ENCODE data around the gene FRMD3. TPM values are rescaled to one million over a fixed set of nuclear protein-coding genes. Genes with fewer than 3 reads are reported as not detected.
"Not testable (repeated sequence)": the region's sequence is repeated elsewhere in the genome, so short reads cannot be mapped to it uniquely, and the experiment has no call there.

FRMD3 gene
- total and polyA plus RNA-seq, 4 donors, result 1.8 to 7.4 (median 6.0) TPM

- no peaks in the 10 kb centered on the region for H3K27me3 ChIP-seq (ENCODE audit: control insufficient read depth in 1 of 2, insufficient read depth in 2 of 2, low read length in 1 of 2)
- H3K4me1 ChIP-seq (ENCODE audit: control insufficient read depth in 1 of 2, insufficient read depth in 2 of 2, low read length in 2 of 2), result no peaks in the 10 kb centered on the region
- WGBS, 2 donors, result 62 to 75% methylated on average over 3 of the region's 3 CpGs
- ATAC-seq (ENCODE audit: low FRiP score) (no peak), DNase-seq (no peak)
- no peaks in the 10 kb centered on the region for H3K36me3 ChIP-seq (ENCODE audit: control insufficient read depth in 1 of 2, insufficient read depth in 2 of 2, low read length in 1 of 2)
- H3K9me3 ChIP-seq (ENCODE audit: control insufficient read depth, low read length), result peaks cover 6% of the 10 kb centered on the region
- no peak overlapping the region for H3K27ac ChIP-seq (ENCODE audit: low read depth in 1 of 2, low read length in 2 of 2)
- no peak overlapping the region for H3K4me3 ChIP-seq (ENCODE audit: low read length in 2 of 2)
- intact Hi-C loops (cut with DNase I), result no loop called here
Observed at GRCh38 chr9:83384214-83384613, 154.0 kb downstream of the FRMD3 start.

- ATAC-seq (ENCODE audit: low FRiP score) (no peak), DNase-seq (no peak)
- no peaks in the 10 kb centered on the region for H3K4me1 ChIP-seq (ENCODE audit: control insufficient read depth in 1 of 2, insufficient read depth in 2 of 2, low read length in 2 of 2)
- H3K36me3 ChIP-seq (ENCODE audit: control insufficient read depth in 1 of 2, insufficient read depth in 2 of 2, low read length in 1 of 2), result no peaks in the 10 kb centered on the region
- 83 to 92% methylated on average over 2 of the region's 2 CpGs for WGBS, 2 donors
- intact Hi-C loops (cut with DNase I), result no loop called here
- no peak overlapping the region for H3K4me3 ChIP-seq (ENCODE audit: low read length in 2 of 2)
- H3K27ac ChIP-seq (ENCODE audit: low read depth in 1 of 2, low read length in 2 of 2), result no peak overlapping the region
- H3K9me3 ChIP-seq (ENCODE audit: control insufficient read depth, low read length), result peaks cover 6% of the 10 kb centered on the region
- no peaks in the 10 kb centered on the region for H3K27me3 ChIP-seq (ENCODE audit: control insufficient read depth in 1 of 2, insufficient read depth in 2 of 2, low read length in 1 of 2)
Observed at GRCh38 chr9:83383034-83383433, 155.2 kb downstream of the FRMD3 start.

GRCh38 chr9:83382421-83382820, 155.8 kb downstream of the FRMD3 start:
- Histone ChIP-seq H3K36me3 (ENCODE audit: control insufficient read depth in 1 of 2, insufficient read depth in 2 of 2, low read length in 1 of 2) (no peaks in the 10 kb centered on the region), H3K27me3 (ENCODE audit: control insufficient read depth in 1 of 2, insufficient read depth in 2 of 2, low read length in 1 of 2) (no peaks in the 10 kb centered on the region), H3K4me1 (ENCODE audit: control insufficient read depth in 1 of 2, insufficient read depth in 2 of 2, low read length in 2 of 2) (no peaks in the 10 kb centered on the region), H3K9me3 (ENCODE audit: control insufficient read depth, low read length) (peaks cover 6% of the 10 kb centered on the region), H3K27ac (ENCODE audit: low read depth in 1 of 2, low read length in 2 of 2) (no peak overlapping the region), H3K4me3 (ENCODE audit: low read length in 2 of 2) (no peak overlapping the region)
- DNase-seq, result no peak
- no peak for ATAC-seq (ENCODE audit: low FRiP score)
- intact Hi-C loops (cut with DNase I), result no loop called here

- Histone ChIP-seq H3K4me3 (ENCODE audit: low read length in 2 of 2) (no peak overlapping the region), H3K36me3 (ENCODE audit: control insufficient read depth in 1 of 2, insufficient read depth in 2 of 2, low read length in 1 of 2) (no peaks in the 10 kb centered on the region), H3K27ac (ENCODE audit: low read depth in 1 of 2, low read length in 2 of 2) (no peak overlapping the region), H3K9me3 (ENCODE audit: control insufficient read depth, low read length) (peaks cover 3% of the 10 kb centered on the region), H3K27me3 (ENCODE audit: control insufficient read depth in 1 of 2, insufficient read depth in 2 of 2, low read length in 1 of 2) (no peaks in the 10 kb centered on the region), H3K4me1 (ENCODE audit: control insufficient read depth in 1 of 2, insufficient read depth in 2 of 2, low read length in 2 of 2) (no peaks in the 10 kb centered on the region)
- DNase-seq (no peak), ATAC-seq (ENCODE audit: low FRiP score) (no peak)
- intact Hi-C loops (cut with DNase I), result no loop called here
Observed at GRCh38 chr9:83379045-83379444, 159.2 kb downstream of the FRMD3 start.

GRCh38 chr9:83372957-83373356, 165.2 kb downstream of the FRMD3 start:
- Histone ChIP-seq H3K36me3 (ENCODE audit: control insufficient read depth in 1 of 2, insufficient read depth in 2 of 2, low read length in 1 of 2) (no peaks in the 10 kb centered on the region), H3K27ac (ENCODE audit: low read depth in 1 of 2, low read length in 2 of 2) (no peak overlapping the region), H3K4me3 (ENCODE audit: low read length in 2 of 2) (no peak overlapping the region), H3K27me3 (ENCODE audit: control insufficient read depth in 1 of 2, insufficient read depth in 2 of 2, low read length in 1 of 2) (no peaks in the 10 kb centered on the region), H3K9me3 (ENCODE audit: control insufficient read depth, low read length) (no peaks in the 10 kb centered on the region), H3K4me1 (ENCODE audit: control insufficient read depth in 1 of 2, insufficient read depth in 2 of 2, low read length in 2 of 2) (no peaks in the 10 kb centered on the region)
- DNase-seq, result no peak
- intact Hi-C loops (cut with DNase I), result no loop called here
- 53 to 65% methylated on average over 5 of the region's 5 CpGs for WGBS, 2 donors
- no peak for ATAC-seq (ENCODE audit: low FRiP score)

GRCh38 chr9:83367326-83367725, 170.9 kb downstream of the FRMD3 start:
- H3K4me1 ChIP-seq (ENCODE audit: control insufficient read depth in 1 of 2, insufficient read depth in 2 of 2, low read length in 2 of 2), result no peaks in the 10 kb centered on the region
- intact Hi-C loops (cut with DNase I), result no loop called here
- H3K9me3 ChIP-seq (ENCODE audit: control insufficient read depth, low read length), result no peaks in the 10 kb centered on the region
- no peak overlapping the region for H3K4me3 ChIP-seq (ENCODE audit: low read length in 2 of 2)
- DNase-seq, result no peak
- H3K27ac ChIP-seq (ENCODE audit: low read depth in 1 of 2, low read length in 2 of 2), result no peak overlapping the region
- H3K36me3 ChIP-seq (ENCODE audit: control insufficient read depth in 1 of 2, insufficient read depth in 2 of 2, low read length in 1 of 2), result no peaks in the 10 kb centered on the region
- 74 to 77% methylated on average over 2 of the region's 2 CpGs for WGBS, 2 donors
- no peak for ATAC-seq (ENCODE audit: low FRiP score)
- H3K27me3 ChIP-seq (ENCODE audit: control insufficient read depth in 1 of 2, insufficient read depth in 2 of 2, low read length in 1 of 2), result no peaks in the 10 kb centered on the region

- intact Hi-C loops (cut with DNase I), result no loop called here
- no peak for ATAC-seq (ENCODE audit: low FRiP score)
- Histone ChIP-seq H3K27me3 (ENCODE audit: control insufficient read depth in 1 of 2, insufficient read depth in 2 of 2, low read length in 1 of 2) (no peaks in the 10 kb centered on the region), H3K4me1 (ENCODE audit: control insufficient read depth in 1 of 2, insufficient read depth in 2 of 2, low read length in 2 of 2) (no peaks in the 10 kb centered on the region), H3K9me3 (ENCODE audit: control insufficient read depth, low read length) (no peaks in the 10 kb centered on the region), H3K27ac (ENCODE audit: low read depth in 1 of 2, low read length in 2 of 2) (no peak overlapping the region), H3K36me3 (ENCODE audit: control insufficient read depth in 1 of 2, insufficient read depth in 2 of 2, low read length in 1 of 2) (no peaks in the 10 kb centered on the region), H3K4me3 (ENCODE audit: low read length in 2 of 2) (no peak overlapping the region)
- DNase-seq, result no peak
Observed at GRCh38 chr9:83362341-83362995, 175.7 kb downstream of the FRMD3 start.

GRCh38 chr9:83359039-83359438, 179.2 kb downstream of the FRMD3 start:
- ATAC-seq (ENCODE audit: low FRiP score) (no peak), DNase-seq (no peak)
- 82 to 85% methylated on average over 3 of the region's 3 CpGs for WGBS, 2 donors
- Histone ChIP-seq H3K4me1 (ENCODE audit: control insufficient read depth in 1 of 2, insufficient read depth in 2 of 2, low read length in 2 of 2) (no peaks in the 10 kb centered on the region), H3K27ac (ENCODE audit: low read depth in 1 of 2, low read length in 2 of 2) (no peak overlapping the region), H3K4me3 (ENCODE audit: low read length in 2 of 2) (no peak overlapping the region), H3K27me3 (ENCODE audit: control insufficient read depth in 1 of 2, insufficient read depth in 2 of 2, low read length in 1 of 2) (no peaks in the 10 kb centered on the region), H3K36me3 (ENCODE audit: control insufficient read depth in 1 of 2, insufficient read depth in 2 of 2, low read length in 1 of 2) (no peaks in the 10 kb centered on the region), H3K9me3 (ENCODE audit: control insufficient read depth, low read length) (no peaks in the 10 kb centered on the region)
- intact Hi-C loops (cut with DNase I), result no loop called here

GRCh38 chr9:83358493-83358892, 179.7 kb downstream of the FRMD3 start:
- H3K4me1 ChIP-seq (ENCODE audit: control insufficient read depth in 1 of 2, insufficient read depth in 2 of 2, low read length in 2 of 2); H3K36me3 ChIP-seq (ENCODE audit: control insufficient read depth in 1 of 2, insufficient read depth in 2 of 2, low read length in 1 of 2); H3K4me3 ChIP-seq (ENCODE audit: low read length in 2 of 2); intact Hi-C loops (cut with DNase I); H3K9me3 ChIP-seq (ENCODE audit: control insufficient read depth, low read length); ATAC-seq (ENCODE audit: low FRiP score); DNase-seq; H3K27ac ChIP-seq (ENCODE audit: low read depth in 1 of 2, low read length in 2 of 2); H3K27me3 ChIP-seq (ENCODE audit: control insufficient read depth in 1 of 2, insufficient read depth in 2 of 2, low read length in 1 of 2): not testable (repeated sequence)
- 95 to 97% methylated on average over 4 of the region's 4 CpGs for WGBS, 2 donors
